ENCODE data around the gene C16orf54. TPM values are rescaled to one million over a fixed set of nuclear protein-coding genes. Genes with fewer than 3 reads are reported as not detected.

C16orf54 gene
- total and polyA plus RNA-seq, 9 of the 15 experiments (the other 6 are each of a cell fraction or from before 2014, with no cell fraction given) = 0.09 TPM; not detected in 8

DNA sequence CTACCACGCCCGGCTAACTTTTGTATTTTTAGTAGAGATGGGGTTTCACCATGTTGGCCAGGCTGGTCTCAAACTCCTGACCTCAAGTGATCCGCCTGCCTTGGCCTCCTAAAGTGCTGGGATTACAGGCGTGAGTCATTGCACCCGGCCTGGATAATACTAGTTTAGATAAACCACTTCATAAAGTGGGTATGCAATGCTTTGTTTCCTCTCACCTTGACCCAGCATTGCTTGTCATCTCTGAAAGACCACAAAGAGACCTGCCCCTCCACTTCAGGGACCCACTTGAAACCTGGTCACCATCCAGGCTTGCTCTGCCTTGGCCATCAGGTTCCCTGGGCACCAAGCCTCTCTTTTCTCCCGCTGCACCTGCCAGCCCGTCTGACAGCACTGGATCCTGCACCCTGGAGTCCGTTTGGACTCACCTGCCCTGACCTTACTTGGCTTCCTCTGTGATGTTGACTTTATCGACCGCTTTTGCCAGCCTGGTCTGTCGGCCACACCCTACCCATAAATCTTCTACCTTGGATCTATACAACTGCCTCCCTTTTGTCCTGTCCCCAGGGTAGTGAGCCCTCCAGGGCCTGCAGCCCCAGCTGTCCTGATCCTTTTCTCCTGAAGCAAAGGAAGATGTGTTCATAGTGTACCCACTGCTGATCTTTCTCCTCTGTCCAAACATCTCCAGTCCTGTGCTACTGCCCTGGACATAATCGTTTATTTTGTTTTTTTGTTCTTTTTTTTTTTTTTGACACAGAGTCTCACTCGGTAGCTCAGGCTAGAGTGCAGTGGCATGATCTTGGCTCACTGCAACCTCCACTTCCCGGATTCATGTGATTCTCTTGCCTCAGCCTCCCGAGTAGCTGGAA is 19.6 kb upstream of the C16orf54 start (continued):
- peak; percentile 48; the same call in 1 of the 2 replicates for TF ChIP-seq FOSL1 (tag; conservative IDR thresholded peaks at IDR 0.05)
- no peak for TF ChIP-seq MYC (IDR thresholded peaks at IDR 0.05; ENCODE audit: low read depth, low read length)
- TF ChIP-seq MYC (CRISPR knock-in tag; IDR thresholded peaks at IDR 0.05; ENCODE audit: borderline replicate concordance, low read depth) = no peak
- no peak for TF ChIP-seq BRCA1 (IDR thresholded peaks at IDR 0.05)
- no peak for TF ChIP-seq BRCA1 (CRISPR knock-in tag; IDR thresholded peaks at IDR 0.05)
- TF ChIP-seq TSC22D4 (tag; IDR thresholded peaks at IDR 0.05) = no peak

DNA sequence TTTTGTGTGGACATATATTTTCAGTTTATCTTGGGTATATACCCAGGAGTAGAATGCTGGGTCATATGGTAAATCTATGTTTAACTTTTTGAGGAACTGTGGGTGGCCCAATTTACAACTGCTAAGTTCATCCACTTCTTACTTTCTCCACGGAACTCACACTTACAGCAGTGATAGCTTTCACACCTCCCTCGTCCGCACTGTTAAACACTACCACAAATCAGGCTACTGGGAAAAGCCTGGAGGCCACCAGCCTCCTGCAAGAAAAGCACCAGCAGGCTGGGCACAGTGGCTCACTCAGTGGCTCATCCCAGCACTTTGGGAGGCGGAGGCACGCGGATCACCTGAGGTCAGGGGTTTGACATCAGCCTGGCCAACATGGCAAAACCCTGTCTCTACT is 17.5 kb upstream of the C16orf54 start:
- no peak for DNase-seq (ENCODE audit: extremely low read depth in 1 of 4, low spot score in 3 of 4)

More for the DNA sequence above, 17.5 kb upstream of the C16orf54 start:
- CTCF ChIA-PET (ENCODE audit: low intra/inter-chr PET ratio) = no interaction called here
- Histone ChIP-seq H3K27me3 (ENCODE audit: control insufficient read depth in 2 of 2, insufficient read depth in 2 of 2, low read length in 2 of 2) (no peaks in the 10 kb centered on the region), H2AFZ (ENCODE audit: low read depth, low read length) (no peak overlapping the region), H3K27ac (ENCODE audit: extremely low read depth, low read depth, low read length) (no peak overlapping the region), H3K9me3 (replicated peaks; ENCODE audit: control insufficient read depth, insufficient read depth, low read depth, low read length) (no peaks in the 10 kb centered on the region), H3K4me2 (ENCODE audit: insufficient read depth, low read length) (no peak overlapping the region), H3K9me1 (ENCODE audit: control insufficient read depth, insufficient read depth, low read length) (no peaks in the 10 kb centered on the region), H3K36me3 (ENCODE audit: control insufficient read depth, insufficient read depth, low read length) (no peaks in the 10 kb centered on the region), H3K9ac (ENCODE audit: insufficient read depth in 1 of 2, low read depth in 2 of 2, low read length in 2 of 2) (no peak overlapping the region), H3K79me2 (ENCODE audit: control insufficient read depth, insufficient read depth, low read length) (no peaks in the 10 kb centered on the region), H3K4me1 (replicated peaks in 1 of 2; ENCODE audit: control insufficient read depth in 2 of 2, insufficient read depth in 2 of 2, low read length in 2 of 2) (peaks cover 6 to 11% of the 10 kb centered on the region in 2 experiments), H3K4me3 (no peak overlapping the region), H4K20me1 (replicated peaks; ENCODE audit: control insufficient read depth, insufficient read depth, low read length) (no peaks in the 10 kb centered on the region)
- WGBS (ENCODE audit: insufficient coverage, low coverage, missing lambda C conversion rate) = 72% methylated on average over 6 of the region's 6 CpGs
- FAIRE-seq = no peak
- intact Hi-C loops (cut with micrococcal nuclease) = no loop called here
- POLR2A ChIA-PET = interaction anchor here (0.6 kb wide), 1 partner anchor 538 kb away, joined by 3 read pairs; no protein-coding TSS in a partner anchor
- no TSS peak for BruUV-seq (replicated peaks)
- TF ChIP-seq FOXJ2 (tag; IDR thresholded peaks at IDR 0.05) (no peak), RNF2 (IDR thresholded peaks at IDR 0.05) (no peak), POLR2G (IDR thresholded peaks at IDR 0.05; ENCODE audit: low read depth, low read length) (no peak)
- TF ChIP-seq, protein P1, sequence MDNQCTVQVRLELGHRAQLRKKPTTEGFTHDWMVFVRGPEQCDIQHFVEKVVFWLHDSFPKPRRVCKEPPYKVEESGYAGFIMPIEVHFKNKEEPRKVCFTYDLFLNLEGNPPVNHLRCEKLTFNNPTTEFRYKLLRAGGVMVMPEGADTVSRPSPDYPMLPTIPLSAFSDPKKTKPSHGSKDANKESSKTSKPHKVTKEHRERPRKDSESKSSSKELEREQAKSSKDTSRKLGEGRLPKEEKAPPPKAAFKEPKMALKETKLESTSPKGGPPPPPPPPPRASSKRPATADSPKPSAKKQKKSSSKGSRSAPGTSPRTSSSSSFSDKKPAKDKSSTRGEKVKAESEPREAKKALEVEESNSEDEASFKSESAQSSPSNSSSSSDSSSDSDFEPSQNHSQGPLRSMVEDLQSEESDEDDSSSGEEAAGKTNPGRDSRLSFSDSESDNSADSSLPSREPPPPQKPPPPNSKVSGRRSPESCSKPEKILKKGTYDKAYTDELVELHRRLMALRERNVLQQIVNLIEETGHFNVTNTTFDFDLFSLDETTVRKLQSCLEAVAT (IDR thresholded peaks at IDR 0.05) = no peak
- in situ Hi-C loops (cut with MboI) = no loop called here
- ATAC-seq = no peak
